ENCODE results near the gene BICD2.
"Not testable (repeated sequence)": the region's sequence is repeated elsewhere in the genome, so short reads cannot be mapped to it uniquely, and the experiment has no call there.

The BICD2 gene

GRCh38 chr9:92804727-92805126, 40.1 kb upstream of the BICD2 start (continued):
- TF ChIP-seq TSHZ2 (CRISPR knock-in tag; IDR thresholded peaks at IDR 0.05) (no peak), RARB (CRISPR knock-in tag; IDR thresholded peaks at IDR 0.05) (no peak)

- TF ChIP-seq ZNF8 (CRISPR knock-in tag; IDR thresholded peaks at IDR 0.05) (no peak), CSRNP3 (CRISPR knock-in tag; IDR thresholded peaks at IDR 0.05) (no peak), POU6F1 (CRISPR knock-in tag; IDR thresholded peaks at IDR 0.05; ENCODE audit: borderline replicate concordance, low read depth) (no peak), ESRRG (CRISPR knock-in tag; IDR thresholded peaks at IDR 0.05) (no peak), OSR1 (CRISPR knock-in tag; IDR thresholded peaks at IDR 0.05) (no peak), ZNF70 (CRISPR knock-in tag; IDR thresholded peaks at IDR 0.05) (no peak), BACH2 (CRISPR knock-in tag; IDR thresholded peaks at IDR 0.05; ENCODE audit: borderline replicate concordance) (no peak), ARNTL (CRISPR knock-in tag; IDR thresholded peaks at IDR 0.05; ENCODE audit: borderline replicate concordance, low read depth) (no peak), TSHZ2 (CRISPR knock-in tag; IDR thresholded peaks at IDR 0.05) (no peak), TCF4 (CRISPR knock-in tag; IDR thresholded peaks at IDR 0.05; ENCODE audit: borderline replicate concordance) (no peak), ZFP3 (CRISPR knock-in tag; IDR thresholded peaks at IDR 0.05) (no peak), ZNF565 (CRISPR knock-in tag; conservative IDR thresholded peaks at IDR 0.05; ENCODE audit: low read depth) (no peak)
- no peak for ATAC-seq
Observed at GRCh38 chr9:92798358-92798757, 33.7 kb upstream of the BICD2 start.

GRCh38 chr9:92796337-92796804, 31.7 kb upstream of the BICD2 start:
- not testable (repeated sequence) for ATAC-seq

- no peak for ATAC-seq
Observed at GRCh38 chr9:92795598-92796336, 31.1 kb upstream of the BICD2 start.

More at GRCh38 chr9:92795598-92796336, 31.1 kb upstream of the BICD2 start:
- TF ChIP-seq ESRRG (CRISPR knock-in tag; IDR thresholded peaks at IDR 0.05) (no peak), ZFP3 (CRISPR knock-in tag; IDR thresholded peaks at IDR 0.05) (no peak), SNAI2 (CRISPR knock-in tag; IDR thresholded peaks at IDR 0.05) (no peak), ZNF8 (CRISPR knock-in tag; IDR thresholded peaks at IDR 0.05) (no peak), ISL1 (CRISPR knock-in tag; IDR thresholded peaks at IDR 0.05) (no peak), CREB5 (CRISPR knock-in tag; IDR thresholded peaks at IDR 0.05; ENCODE audit: low read depth) (no peak), PATZ1 (CRISPR knock-in tag; IDR thresholded peaks at IDR 0.05; ENCODE audit: borderline replicate concordance) (no peak), ZNF565 (CRISPR knock-in tag; conservative IDR thresholded peaks at IDR 0.05; ENCODE audit: low read depth) (no peak), OSR1 (CRISPR knock-in tag; IDR thresholded peaks at IDR 0.05) (no peak)

Measured in SK-N-SH treated with all-trans-retinoic acid at 6 μM for 48 hours (cell line).